A673 (cell line): ENCODE measurements around the gene SNAP23. TPM values are rescaled to one million over a fixed set of nuclear protein-coding genes. Genes with fewer than 3 reads are reported as not detected.

Experiments
- BruUV-seq: library from RNA; stranded (reverse); fragments of 400-500 nt; replicated peaks from 2 replicates; lab custom pipeline; 2021; lab: Mats Ljungman, UMichigan
- CTCF ChIA-PET: fragments of 300-600 bp; sonication (Branson Sonifier 250); formaldehyde crosslinking; loops from one replicate; lab custom pipeline; 2022; ENCODE audit warnings: antibody characterized with exemption; lab: Charles Lee
- POLR2A ChIA-PET: fragments of 300-600 bp; sonication (Branson Sonifier 250); formaldehyde crosslinking; loops from one replicate; lab custom pipeline; 2022; ENCODE audit warnings: antibody characterized with exemption; ENCODE audit not compliant: low non-redundant PET; lab: Charles Lee
- DNase-seq: peaks from one replicate; pipeline ENCODE4 v3.0.0-alpha.2; 2015; ENCODE audit warnings: low spot score
- H3K27ac ChIP-seq: fragments of 200-600 bp; sonication (generic); 2 replicates; pipeline ENCODE4 v1.5.1; 2016; ENCODE audit warnings: mixed run types, low read depth, mild to moderate bottlenecking, mixed read lengths, antibody characterized with exemption, low read length; ENCODE audit not compliant: poor library complexity, severe bottlenecking
- H3K27me3 ChIP-seq: fragments of 200-600 bp; sonication (generic); replicated peaks from 2 replicates; pipeline ENCODE4 v1.6.1; 2017; ENCODE audit warnings: mixed run types, low read depth, mild to moderate bottlenecking, mixed read lengths, antibody characterized with exemption, low read length; ENCODE audit not compliant: insufficient read depth, poor library complexity
- H3K36me3 ChIP-seq: fragments of 200-600 bp; sonication (generic); 2 replicates; pipeline ENCODE4 v1.6.1; 2016; ENCODE audit warnings: mixed run types, mild to moderate bottlenecking, mixed read lengths, antibody characterized with exemption, low read length; ENCODE audit not compliant: insufficient read depth, poor library complexity, severe bottlenecking
- H3K4me1 ChIP-seq: fragments of 200-600 bp; sonication (generic); 2 replicates; pipeline ENCODE4 v1.6.1; 2017; ENCODE audit warnings: mixed run types, mild to moderate bottlenecking, mixed read lengths, antibody characterized with exemption, low read length; ENCODE audit not compliant: insufficient read depth, poor library complexity, severe bottlenecking
- H3K4me3 ChIP-seq: fragments of 200-600 bp; sonication (generic); 2 replicates; pipeline ENCODE4 v1.5.1; 2016; ENCODE audit warnings: low read depth, mixed run types, mild to moderate bottlenecking, mixed read lengths, low read length; ENCODE audit not compliant: poor library complexity, severe bottlenecking
- H3K9me3 ChIP-seq: fragments of 200-600 bp; sonication (generic); 2 replicates; pipeline ENCODE4 v1.6.1; 2016; ENCODE audit warnings: mixed run types, low read depth, mild to moderate bottlenecking, mixed read lengths, antibody characterized with exemption, low read length; ENCODE audit not compliant: poor library complexity, severe bottlenecking
- EZH2 ChIP-seq: fragments of 200-600 bp; sonication (generic); IDR thresholded peaks from 2 replicates; pipeline ENCODE4 v1.6.1; 2017; ENCODE audit warnings: borderline replicate concordance, low read depth, mild to moderate bottlenecking, mixed read lengths, antibody characterized with exemption, low read length; ENCODE audit not compliant: poor library complexity, severe bottlenecking
- intact Hi-C: fragments of 100-400 bp; cut with micrococcal nuclease; formaldehyde crosslinking; loops from one replicate; pipeline ENCODE4 v1.10.0; 2022; ENCODE audit not compliant: unreplicated experiment
- total RNA-seq: library from RNA; stranded (reverse); gene quantifications from 2 replicates; pipeline ENCODE4 v1.2.3, GENCODE V29; 2021
- TF ChIP-seq, protein P1 (sequence below): fragments of 300-800, 200-600 bp; sonication (generic); conservative IDR thresholded peaks from 2 replicates; pipeline ENCODE4 v1.5.1; 2017; ENCODE audit warnings: low read depth, mild to moderate bottlenecking, antibody characterized with exemption, low read length, moderate library complexity, mixed read lengths

The SNAP23 gene
- total RNA-seq, 1 experiment from 2014 or later = 124 TPM

DNA sequence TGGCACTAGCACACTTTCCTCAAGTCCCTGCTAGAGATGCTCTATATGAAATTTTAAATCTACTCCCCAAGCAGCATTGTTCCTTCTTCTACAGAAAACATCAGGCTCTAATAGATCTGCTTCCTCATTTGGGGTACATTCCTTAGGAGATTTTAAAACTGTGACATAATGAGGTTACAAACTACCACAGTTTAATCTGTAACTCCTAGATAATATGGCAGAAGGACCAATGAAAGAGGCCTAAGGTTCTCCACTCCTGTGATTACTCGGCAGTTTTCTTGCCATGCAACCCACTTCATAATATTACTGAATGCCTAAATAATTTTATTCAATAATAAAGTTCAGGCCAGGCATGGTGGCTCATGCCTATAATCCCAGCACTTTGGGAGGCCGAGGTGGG lies 20.6 kb upstream of the SNAP23 start:
- Histone ChIP-seq H3K27me3 (no peaks in the 10 kb centered on the region), H3K36me3 (peaks cover 5% of the 10 kb centered on the region), H3K9me3 (no peaks in the 10 kb centered on the region), H3K4me1 (peaks cover 6% of the 10 kb centered on the region), H3K27ac (no peak overlapping the region), H3K4me3 (no peak overlapping the region)
- peak; percentile 17 for DNase-seq
- ChIA-PET CTCF (no interaction called here), POLR2A (interaction anchor here (0.6 kb wide), 2 partner anchors 60 to 811 kb away, joined by 3 to 4 read pairs; no protein-coding TSS in a partner anchor)
- TF ChIP-seq EZH2 = no peak
- intact Hi-C loops = loop anchor here (10.0 kb wide), 2 partner anchors 200 to 500 kb away; partner anchors contain the start of genes EHD4, GANC and TMEM87A
- BruUV-seq = no TSS peak

DNA sequence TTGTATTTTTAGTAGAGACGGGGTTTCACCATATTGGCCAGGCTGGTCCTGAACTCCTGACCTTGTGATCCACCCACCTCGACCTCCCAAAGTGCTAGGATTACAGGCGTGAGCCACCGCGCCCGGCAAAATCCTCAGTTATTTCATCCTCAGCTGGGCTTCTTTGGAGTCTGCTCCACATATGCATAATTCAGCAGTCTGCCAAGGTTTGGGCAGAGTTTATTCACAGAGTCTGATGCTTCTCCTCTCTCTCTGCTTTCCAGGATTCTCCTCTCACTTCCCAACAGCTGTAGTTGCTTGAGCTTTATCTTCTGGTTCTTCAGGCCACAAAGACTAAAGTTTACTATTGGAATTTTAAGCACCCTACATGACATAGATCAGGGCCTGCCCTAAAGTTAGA lies 12.7 kb upstream of the SNAP23 start:
- ChIA-PET POLR2A (interaction anchor here (0.6 kb wide), 1 partner anchor 8 kb away, joined by 3 read pairs; the partner anchor contains the start of gene ZNF106), CTCF (no interaction called here)
- Histone ChIP-seq H3K36me3 (no peaks in the 10 kb centered on the region), H3K4me1 (no peaks in the 10 kb centered on the region), H3K9me3 (peaks cover 6% of the 10 kb centered on the region), H3K27ac (no peak overlapping the region), H3K4me3 (no peak overlapping the region), H3K27me3 (no peaks in the 10 kb centered on the region)
- no peak for DNase-seq
- TF ChIP-seq EZH2 = no peak
- TF ChIP-seq, protein P1, sequence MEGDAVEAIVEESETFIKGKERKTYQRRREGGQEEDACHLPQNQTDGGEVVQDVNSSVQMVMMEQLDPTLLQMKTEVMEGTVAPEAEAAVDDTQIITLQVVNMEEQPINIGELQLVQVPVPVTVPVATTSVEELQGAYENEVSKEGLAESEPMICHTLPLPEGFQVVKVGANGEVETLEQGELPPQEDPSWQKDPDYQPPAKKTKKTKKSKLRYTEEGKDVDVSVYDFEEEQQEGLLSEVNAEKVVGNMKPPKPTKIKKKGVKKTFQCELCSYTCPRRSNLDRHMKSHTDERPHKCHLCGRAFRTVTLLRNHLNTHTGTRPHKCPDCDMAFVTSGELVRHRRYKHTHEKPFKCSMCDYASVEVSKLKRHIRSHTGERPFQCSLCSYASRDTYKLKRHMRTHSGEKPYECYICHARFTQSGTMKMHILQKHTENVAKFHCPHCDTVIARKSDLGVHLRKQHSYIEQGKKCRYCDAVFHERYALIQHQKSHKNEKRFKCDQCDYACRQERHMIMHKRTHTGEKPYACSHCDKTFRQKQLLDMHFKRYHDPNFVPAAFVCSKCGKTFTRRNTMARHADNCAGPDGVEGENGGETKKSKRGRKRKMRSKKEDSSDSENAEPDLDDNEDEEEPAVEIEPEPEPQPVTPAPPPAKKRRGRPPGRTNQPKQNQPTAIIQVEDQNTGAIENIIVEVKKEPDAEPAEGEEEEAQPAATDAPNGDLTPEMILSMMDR = no peak
- no TSS peak for BruUV-seq
- intact Hi-C loops = no loop called here

DNA sequence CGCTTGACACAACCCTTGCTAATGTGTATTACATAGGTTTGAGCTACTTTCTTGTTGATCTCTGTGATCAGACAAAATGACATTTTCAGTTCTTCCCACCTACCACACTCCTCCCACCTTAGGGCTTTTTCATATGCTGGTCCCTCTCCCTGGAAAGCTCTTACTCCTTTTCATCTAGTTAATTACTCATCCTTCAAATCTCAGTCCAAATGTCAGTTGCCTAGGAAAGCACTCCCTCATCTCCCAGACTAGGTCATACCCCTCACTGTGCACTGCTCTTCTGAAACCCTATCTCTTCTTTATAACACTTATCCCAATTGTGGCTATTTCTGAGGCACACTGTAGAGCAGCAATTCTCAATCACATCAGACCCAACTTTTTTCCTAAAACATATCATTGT lies 11.8 kb upstream of the SNAP23 start:
- Histone ChIP-seq H3K27me3 (no peaks in the 10 kb centered on the region), H3K4me1 (no peaks in the 10 kb centered on the region), H3K36me3 (no peaks in the 10 kb centered on the region), H3K27ac (no peak overlapping the region), H3K9me3 (peaks cover 6% of the 10 kb centered on the region), H3K4me3 (no peak overlapping the region)
- no peak for DNase-seq
- ChIA-PET POLR2A (no interaction called here), CTCF (no interaction called here)
- BruUV-seq = no TSS peak
- TF ChIP-seq EZH2 = no peak
- TF ChIP-seq, protein P1 = no peak
- intact Hi-C loops = no loop called here

DNA sequence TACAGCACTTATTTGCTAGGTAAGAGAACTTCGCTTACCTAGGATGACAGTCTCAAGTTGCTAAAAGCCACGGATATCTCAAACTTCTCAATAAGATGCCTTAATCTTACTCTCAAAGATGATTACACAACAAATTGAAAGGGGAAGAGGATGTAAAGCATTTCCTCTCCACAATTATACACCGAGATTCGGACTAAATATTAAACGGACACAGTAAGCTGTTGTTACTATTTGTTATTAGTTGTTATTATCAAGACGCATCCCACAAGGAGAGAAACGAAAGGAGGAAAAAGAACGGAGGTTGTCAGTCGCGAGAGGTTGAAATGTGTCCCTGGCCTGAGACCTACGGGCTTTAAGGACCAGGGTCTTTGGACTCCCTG lies 5.2 kb upstream of the SNAP23 start:
- ChIA-PET POLR2A (no interaction called here), CTCF (no interaction called here)
- BruUV-seq = TSS peak; percentile 60

More for the DNA sequence above, 5.2 kb upstream of the SNAP23 start:
- H3K27ac ChIP-seq = peak overlapping the region; percentile 95
- H3K9me3 ChIP-seq = no peaks in the 10 kb centered on the region
- H3K27me3 ChIP-seq = no peaks in the 10 kb centered on the region
- TF ChIP-seq EZH2 = no peak
- TF ChIP-seq, protein P1 = no peak
- peak; percentile 11 for DNase-seq
- H3K4me1 ChIP-seq = peaks cover 4% of the 10 kb centered on the region
- no peaks in the 10 kb centered on the region for H3K36me3 ChIP-seq
- H3K4me3 ChIP-seq = peak overlapping the region; percentile 82
- intact Hi-C loops = loop anchor here (10.0 kb wide), 1 partner anchor 165 kb away; no protein-coding TSS in a partner anchor
